Endothelial cell (in vitro differentiated cells): ENCODE measurements around the gene PHF21A. TPM values are rescaled to one million over a fixed set of nuclear protein-coding genes. Genes with fewer than 3 reads are reported as not detected.

Source experiments
- DNase-seq: peaks from one replicate; pipeline ENCODE4 v3.0.0; 2021; ENCODE audit warnings: low spot score
- H3K27ac Mint-ChIP-seq: one replicate; pipeline ENCODE4 v1.8.0; 2021; ENCODE audit warnings: mixed read lengths, inconsistent platforms; ENCODE audit not compliant: unreplicated experiment
- H3K27me3 Mint-ChIP-seq: one replicate; pipeline ENCODE4 v1.8.0; 2021; ENCODE audit warnings: mild to moderate bottlenecking, moderate library complexity, mixed read lengths, inconsistent platforms; ENCODE audit not compliant: unreplicated experiment
- H3K36me3 Mint-ChIP-seq: one replicate; pipeline ENCODE4 v1.8.0; 2021; ENCODE audit warnings: mild to moderate bottlenecking, low read depth, mixed read lengths, inconsistent platforms; ENCODE audit not compliant: unreplicated experiment
- H3K4me1 Mint-ChIP-seq: one replicate; pipeline ENCODE4 v1.8.0; 2021; ENCODE audit warnings: mild to moderate bottlenecking, mixed read lengths, inconsistent platforms; ENCODE audit not compliant: unreplicated experiment
- H3K4me3 Mint-ChIP-seq: one replicate; pipeline ENCODE4 v1.8.0; 2021; ENCODE audit warnings: mild to moderate bottlenecking, mixed read lengths, inconsistent platforms; ENCODE audit not compliant: unreplicated experiment
- H3K9me3 Mint-ChIP-seq: one replicate; pipeline ENCODE4 v1.8.0; 2021; ENCODE audit warnings: mixed read lengths, inconsistent platforms; ENCODE audit not compliant: unreplicated experiment
- CTCF ChIP-seq: fragments of 200-600 bp; sonication (generic); IDR thresholded peaks from one replicate; pipeline ENCODE4 v1.5.0; 2021; ENCODE audit warnings: antibody characterized with exemption; ENCODE audit not compliant: unreplicated experiment
- total RNA-seq: library from RNA; stranded (reverse); fragmentation: NEBNext Ultra II Directional; extraction: Animal tissue kit (Norgen Biotek cat#: 25700); gene quantifications from one replicate; pipeline ENCODE4 v1.2.1, GENCODE V29; 2021; ENCODE audit not compliant: unreplicated experiment

The PHF21A gene
- total RNA-seq, 1 donor from 2014 or later, result 52.8 TPM

DNA sequence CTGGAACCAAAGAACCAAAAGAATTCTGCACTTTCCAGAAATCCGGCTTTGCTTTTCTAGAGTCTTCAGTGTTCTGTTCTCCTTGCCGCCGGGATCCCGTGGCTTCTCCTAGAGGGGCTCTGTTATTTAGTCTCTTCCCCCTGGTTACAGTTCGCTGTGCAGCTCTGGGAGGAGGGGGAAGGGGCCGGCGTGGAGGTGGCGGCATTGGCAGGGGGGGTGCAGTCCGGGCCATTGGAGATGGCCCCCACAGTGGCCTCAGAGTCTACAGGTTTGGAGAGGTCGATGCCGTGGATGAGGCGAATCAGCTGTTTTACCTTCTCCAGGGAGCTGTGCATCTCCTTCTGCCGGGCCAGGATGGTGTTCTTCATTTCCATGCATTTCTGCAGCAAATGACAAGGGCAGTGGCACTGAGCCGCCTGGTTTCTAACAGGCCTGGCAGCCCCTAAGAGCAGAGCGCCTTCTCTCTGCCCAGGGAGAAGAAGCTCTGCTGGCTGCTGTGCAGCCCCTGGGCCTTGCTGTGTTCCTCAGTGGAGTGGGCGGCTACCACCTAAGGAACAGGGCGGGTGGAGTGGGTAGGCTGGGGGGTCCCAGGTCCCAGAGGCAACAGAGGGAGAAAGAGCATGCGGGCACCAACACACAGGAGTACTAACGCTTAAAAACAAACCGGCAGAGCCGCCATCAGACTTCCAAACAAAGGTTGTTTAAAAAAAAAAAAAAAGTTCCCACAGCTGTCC is 187.2 kb downstream of the PHF21A start:
- H3K4me1 Mint-ChIP-seq, result no peaks in the 10 kb centered on the region
- no peak overlapping the region for H3K27ac Mint-ChIP-seq
- DNase-seq, result no peak
- H3K4me3 Mint-ChIP-seq, result no peak overlapping the region
- no peak for TF ChIP-seq CTCF
- peaks cover 20% of the 10 kb centered on the region for H3K36me3 Mint-ChIP-seq
- peaks cover 10% of the 10 kb centered on the region for H3K27me3 Mint-ChIP-seq
- no peaks in the 10 kb centered on the region for H3K9me3 Mint-ChIP-seq

GRCh38 chr11:45933131-45933831 is 188.0 kb downstream of the PHF21A start:
- TF ChIP-seq CTCF, result no peak
- H3K4me1 Mint-ChIP-seq, result no peaks in the 10 kb centered on the region
- DNase-seq, result no peak
- H3K9me3 Mint-ChIP-seq, result no peaks in the 10 kb centered on the region
- no peak overlapping the region for H3K4me3 Mint-ChIP-seq
- H3K27me3 Mint-ChIP-seq, result peaks cover 12% of the 10 kb centered on the region
- H3K36me3 Mint-ChIP-seq, result peaks cover 20% of the 10 kb centered on the region
- H3K27ac Mint-ChIP-seq, result no peak overlapping the region

DNA sequence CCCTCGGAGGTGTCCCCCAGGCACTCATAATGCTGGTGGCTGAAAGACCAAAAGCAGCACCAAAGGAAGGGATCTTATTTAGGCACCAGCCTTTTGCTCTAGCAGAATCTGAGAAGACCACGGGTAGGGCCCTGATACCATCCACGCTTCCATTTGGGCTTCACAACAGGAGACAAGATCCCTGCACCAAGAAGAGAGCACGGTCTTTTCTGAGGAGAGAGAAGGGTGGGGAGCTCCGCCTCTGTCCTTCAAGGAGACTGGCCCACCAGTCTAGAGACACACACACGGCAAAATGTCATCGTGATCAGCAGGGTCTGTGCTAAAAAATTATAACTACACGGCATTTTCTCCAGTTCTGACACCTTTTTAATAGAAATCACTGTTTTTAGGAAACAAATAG is 189.0 kb downstream of the PHF21A start:
- Mint-ChIP-seq H3K4me3 (no peak overlapping the region), H3K36me3 (peaks cover 20% of the 10 kb centered on the region), H3K9me3 (no peaks in the 10 kb centered on the region), H3K4me1 (no peaks in the 10 kb centered on the region), H3K27ac (no peak overlapping the region), H3K27me3 (peaks cover 15% of the 10 kb centered on the region)
- TF ChIP-seq CTCF, result no peak
- no peak for DNase-seq

DNA sequence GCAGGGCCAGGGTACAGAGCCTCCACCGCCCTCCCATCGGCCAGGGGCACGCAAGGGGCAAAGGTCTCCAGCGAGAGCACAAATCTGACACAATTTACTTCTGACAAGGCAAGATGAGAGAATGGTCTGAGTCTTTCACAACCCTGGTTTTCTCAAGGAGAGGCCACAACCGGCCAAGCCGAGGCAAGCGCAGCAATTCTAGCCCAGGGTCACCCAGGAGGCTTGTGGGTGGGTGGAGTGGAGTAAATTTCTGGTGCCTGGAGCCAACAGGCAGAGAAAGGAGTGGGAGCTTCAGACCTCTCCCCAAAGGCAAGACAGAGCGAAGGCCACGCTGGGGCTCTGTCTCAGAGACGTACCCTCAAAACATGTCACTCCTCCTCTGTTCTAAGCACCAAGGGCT is 189.5 kb downstream of the PHF21A start:
- Mint-ChIP-seq H3K27ac (no peak overlapping the region), H3K9me3 (no peaks in the 10 kb centered on the region), H3K36me3 (peaks cover 17% of the 10 kb centered on the region), H3K4me3 (no peak overlapping the region), H3K4me1 (no peaks in the 10 kb centered on the region), H3K27me3 (peaks cover 15% of the 10 kb centered on the region)
- TF ChIP-seq CTCF, result no peak
- no peak for DNase-seq

- no peak for DNase-seq
- Mint-ChIP-seq H3K4me1 (no peaks in the 10 kb centered on the region), H3K27ac (no peak overlapping the region)
These were observed 190.2 kb downstream of the PHF21A start for GRCh38 chr11:45930951-45931570.

More at GRCh38 chr11:45930951-45931570, 190.2 kb downstream of the PHF21A start:
- TF ChIP-seq CTCF, result no peak
- H3K4me3 Mint-ChIP-seq, result no peak overlapping the region
- H3K27me3 Mint-ChIP-seq, result peaks cover 15% of the 10 kb centered on the region
- H3K36me3 Mint-ChIP-seq, result peaks cover 14% of the 10 kb centered on the region
- no peaks in the 10 kb centered on the region for H3K9me3 Mint-ChIP-seq
